DND-41 (cell line): ENCODE data around the gene SNORC.

ENCODE experiments used
- ATAC-seq: fragments of 200-7000 bp; cut with Tn5 transposase; 3 replicates; pipeline ENCODE4 v1.9.1; 2021; ENCODE audit warnings: low read depth; ENCODE audit not compliant: insufficient read depth
- DNase-seq: peaks from one replicate; pipeline ENCODE4 v3.0.0-alpha.2; 2020
- H2AFZ ChIP-seq: 2 replicates; pipeline ENCODE4 v1.6.0; 2012; ENCODE audit warnings: low read depth, low read length
- H3K27ac ChIP-seq: 2 replicates; pipeline ENCODE4 v1.5.1; 2012; ENCODE audit warnings: low read length, inconsistent platforms
- H3K27me3 ChIP-seq: fragments of 200-600 bp; sonication (generic); 2 replicates; pipeline ENCODE4 v1.6.0; 2012; ENCODE audit warnings: low read length, mild to moderate bottlenecking, inconsistent platforms; ENCODE audit not compliant: insufficient read depth, poor library complexity
- H3K36me3 ChIP-seq: 2 replicates; pipeline ENCODE4 v1.5.1; 2012; ENCODE audit warnings: low read length, inconsistent platforms; ENCODE audit not compliant: insufficient read depth
- H3K4me1 ChIP-seq: 2 replicates; pipeline ENCODE4 v1.5.1; 2012; ENCODE audit warnings: mild to moderate bottlenecking, low read length; ENCODE audit not compliant: insufficient read depth
- H3K4me2 ChIP-seq: 2 replicates; pipeline ENCODE4 v1.6.0; 2012; ENCODE audit warnings: mild to moderate bottlenecking, moderate library complexity, low read length, inconsistent platforms; ENCODE audit not compliant: insufficient read depth
- H3K4me3 ChIP-seq, 2 experiments: fragments of 200-600 bp in 1 of 2; shearing (Covaris generic) in 1 of 2; 2 replicates each; pipeline ENCODE4 v1.5.1; 2012 to 2016; ENCODE audit warnings: inconsistent platforms in 2 of 2, low read length in 2 of 2, mild to moderate bottlenecking in 2 of 2, low read depth in 1 of 2, moderate library complexity in 1 of 2
- H3K79me2 ChIP-seq: 2 replicates; pipeline ENCODE4 v1.6.0; 2012; ENCODE audit warnings: low read length, inconsistent platforms; ENCODE audit not compliant: insufficient read depth
- H3K9ac ChIP-seq: 2 replicates; pipeline ENCODE4 v1.6.0; 2012; ENCODE audit warnings: low read depth, mild to moderate bottlenecking, inconsistent platforms, low read length, moderate library complexity
- H3K9me3 ChIP-seq: 2 replicates; pipeline ENCODE4 v1.5.1; 2012; ENCODE audit warnings: low read length, moderate library complexity, mild to moderate bottlenecking, inconsistent platforms; ENCODE audit not compliant: insufficient read depth, severe bottlenecking
- H4K20me1 ChIP-seq: 2 replicates; pipeline ENCODE4 v1.6.0; 2012; ENCODE audit warnings: low read length; ENCODE audit not compliant: insufficient read depth
- EZH2 ChIP-seq: IDR thresholded peaks from 3 replicates; pipeline ENCODE4 v1.6.1; 2012; ENCODE audit warnings: borderline replicate concordance, low read depth, mild to moderate bottlenecking, moderate library complexity, low read length, inconsistent platforms; ENCODE audit not compliant: severe bottlenecking
- TF ChIP-seq, protein P1 (sequence below): IDR thresholded peaks from 2 replicates; pipeline ENCODE4 v1.5.1; 2012; ENCODE audit warnings: borderline replicate concordance, low read length, moderate library complexity, mild to moderate bottlenecking; ENCODE audit not compliant: poor library complexity, severe bottlenecking; ENCODE audit errors: extremely low read depth

SNORC gene

DNA sequence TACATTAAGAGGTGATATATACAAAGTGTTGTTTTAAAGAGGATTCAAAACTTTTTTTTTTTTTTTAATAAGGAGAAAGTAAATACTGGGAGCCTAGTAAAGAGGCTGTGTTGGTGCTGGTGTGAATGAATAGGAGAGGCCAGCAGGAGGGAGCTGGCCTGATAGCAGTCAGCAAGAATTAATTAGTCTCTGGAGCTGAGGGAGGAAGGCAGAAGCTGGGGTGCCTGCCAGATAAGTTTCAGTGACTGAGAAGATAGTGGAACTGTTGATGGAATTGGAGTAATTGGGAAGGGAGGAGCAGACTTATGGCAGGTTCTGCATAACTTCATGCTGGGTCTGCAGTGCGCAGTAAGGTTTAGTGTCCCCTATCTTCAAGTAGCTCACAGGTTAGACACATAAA, 36.2 kb upstream of the SNORC start:
- no peak for DNase-seq
- Histone ChIP-seq H3K27me3 (no peaks in the 10 kb centered on the region), H3K4me2 (no peak overlapping the region), H3K36me3 (peaks cover 82% of the 10 kb centered on the region), H2AFZ (no peak overlapping the region), H3K79me2 (no peaks in the 10 kb centered on the region; the same call in 1 of the 2 replicates), H3K9ac (no peak overlapping the region), H4K20me1 (no peaks in the 10 kb centered on the region), H3K9me3 (no peaks in the 10 kb centered on the region), H3K4me3 (no peak overlapping the region), H3K4me1 (peaks cover 24% of the 10 kb centered on the region), H3K27ac (no peak overlapping the region)
- TF ChIP-seq EZH2, result no peak
- TF ChIP-seq, protein P1, sequence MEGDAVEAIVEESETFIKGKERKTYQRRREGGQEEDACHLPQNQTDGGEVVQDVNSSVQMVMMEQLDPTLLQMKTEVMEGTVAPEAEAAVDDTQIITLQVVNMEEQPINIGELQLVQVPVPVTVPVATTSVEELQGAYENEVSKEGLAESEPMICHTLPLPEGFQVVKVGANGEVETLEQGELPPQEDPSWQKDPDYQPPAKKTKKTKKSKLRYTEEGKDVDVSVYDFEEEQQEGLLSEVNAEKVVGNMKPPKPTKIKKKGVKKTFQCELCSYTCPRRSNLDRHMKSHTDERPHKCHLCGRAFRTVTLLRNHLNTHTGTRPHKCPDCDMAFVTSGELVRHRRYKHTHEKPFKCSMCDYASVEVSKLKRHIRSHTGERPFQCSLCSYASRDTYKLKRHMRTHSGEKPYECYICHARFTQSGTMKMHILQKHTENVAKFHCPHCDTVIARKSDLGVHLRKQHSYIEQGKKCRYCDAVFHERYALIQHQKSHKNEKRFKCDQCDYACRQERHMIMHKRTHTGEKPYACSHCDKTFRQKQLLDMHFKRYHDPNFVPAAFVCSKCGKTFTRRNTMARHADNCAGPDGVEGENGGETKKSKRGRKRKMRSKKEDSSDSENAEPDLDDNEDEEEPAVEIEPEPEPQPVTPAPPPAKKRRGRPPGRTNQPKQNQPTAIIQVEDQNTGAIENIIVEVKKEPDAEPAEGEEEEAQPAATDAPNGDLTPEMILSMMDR, result no peak
- no peak for ATAC-seq

- H3K36me3 ChIP-seq, result peaks cover 84% of the 10 kb centered on the region
Measured at GRCh38 chr2:232835687-232836208, 34.3 kb upstream of the SNORC start.

GRCh38 chr2:232836934-232837333, 33.1 kb upstream of the SNORC start:
- H3K36me3 ChIP-seq, result peaks cover 81% of the 10 kb centered on the region
- no peak overlapping the region for H3K4me2 ChIP-seq
- DNase-seq (no peak), ATAC-seq (no peak)
- TF ChIP-seq EZH2, result no peak
- TF ChIP-seq, protein P1, result no peak
- no peaks in the 10 kb centered on the region for H3K9me3 ChIP-seq
- no peaks in the 10 kb centered on the region for H3K27me3 ChIP-seq
- H3K79me2 ChIP-seq, result no peaks in the 10 kb centered on the region; the same call in 1 of the 2 replicates
- no peak overlapping the region for H3K9ac ChIP-seq
- no peak overlapping the region for H3K4me3 ChIP-seq
- H2AFZ ChIP-seq, result no peak overlapping the region
- H3K27ac ChIP-seq, result no peak overlapping the region
- H3K4me1 ChIP-seq, result peaks cover 26% of the 10 kb centered on the region
- no peaks in the 10 kb centered on the region for H4K20me1 ChIP-seq

More at GRCh38 chr2:232835687-232836208, 34.3 kb upstream of the SNORC start:
- Histone ChIP-seq H3K4me2 (no peak overlapping the region), H3K4me1 (peaks cover 26% of the 10 kb centered on the region), H3K4me3 (no peak overlapping the region), H4K20me1 (no peaks in the 10 kb centered on the region), H3K79me2 (no peaks in the 10 kb centered on the region; the same call in 1 of the 2 replicates), H3K9me3 (no peaks in the 10 kb centered on the region), H3K27me3 (no peaks in the 10 kb centered on the region), H3K27ac (no peak overlapping the region), H2AFZ (no peak overlapping the region), H3K9ac (no peak overlapping the region)
- ATAC-seq (no peak), DNase-seq (no peak)
- TF ChIP-seq EZH2, result no peak
- TF ChIP-seq, protein P1, result no peak

- Histone ChIP-seq H3K4me1 (peaks cover 26% of the 10 kb centered on the region), H3K9ac (no peak overlapping the region), H3K36me3 (peaks cover 78% of the 10 kb centered on the region), H3K4me3 (no peak overlapping the region), H4K20me1 (no peaks in the 10 kb centered on the region), H3K27me3 (no peaks in the 10 kb centered on the region), H3K4me2 (no peak overlapping the region), H3K79me2 (no peaks in the 10 kb centered on the region; the same call in 1 of the 2 replicates), H2AFZ (no peak overlapping the region), H3K9me3 (no peaks in the 10 kb centered on the region), H3K27ac (peak overlapping the region; percentile 67)
- peak; percentile 92 for ATAC-seq
- DNase-seq, result peak; percentile 67
- no peak for TF ChIP-seq EZH2
- TF ChIP-seq, protein P1, result no peak
Measured at GRCh38 chr2:232838406-232838874, 31.6 kb upstream of the SNORC start.
